Endothelial cell (in vitro differentiated cells): ENCODE results near the gene RNF220. TPM values are rescaled to one million over a fixed set of nuclear protein-coding genes. Genes with fewer than 3 reads are reported as not detected.

Experiments
- DNase-seq: peaks from one replicate; pipeline ENCODE4 v3.0.0; 2021; ENCODE audit warnings: low spot score
- H3K27ac Mint-ChIP-seq: one replicate; pipeline ENCODE4 v1.8.0; 2021; ENCODE audit warnings: mixed read lengths, inconsistent platforms; ENCODE audit not compliant: unreplicated experiment
- H3K27me3 Mint-ChIP-seq: one replicate; pipeline ENCODE4 v1.8.0; 2021; ENCODE audit warnings: mild to moderate bottlenecking, moderate library complexity, mixed read lengths, inconsistent platforms; ENCODE audit not compliant: unreplicated experiment
- H3K36me3 Mint-ChIP-seq: one replicate; pipeline ENCODE4 v1.8.0; 2021; ENCODE audit warnings: mild to moderate bottlenecking, low read depth, mixed read lengths, inconsistent platforms; ENCODE audit not compliant: unreplicated experiment
- H3K4me1 Mint-ChIP-seq: one replicate; pipeline ENCODE4 v1.8.0; 2021; ENCODE audit warnings: mild to moderate bottlenecking, mixed read lengths, inconsistent platforms; ENCODE audit not compliant: unreplicated experiment
- H3K4me3 Mint-ChIP-seq: one replicate; pipeline ENCODE4 v1.8.0; 2021; ENCODE audit warnings: mild to moderate bottlenecking, mixed read lengths, inconsistent platforms; ENCODE audit not compliant: unreplicated experiment
- H3K9me3 Mint-ChIP-seq: one replicate; pipeline ENCODE4 v1.8.0; 2021; ENCODE audit warnings: mixed read lengths, inconsistent platforms; ENCODE audit not compliant: unreplicated experiment
- CTCF ChIP-seq: fragments of 200-600 bp; sonication (generic); IDR thresholded peaks from one replicate; pipeline ENCODE4 v1.5.0; 2021; ENCODE audit warnings: antibody characterized with exemption; ENCODE audit not compliant: unreplicated experiment
- total RNA-seq: library from RNA; stranded (reverse); fragmentation: NEBNext Ultra II Directional; extraction: Animal tissue kit (Norgen Biotek cat#: 25700); gene quantifications from one replicate; pipeline ENCODE4 v1.2.1, GENCODE V29; 2021; ENCODE audit not compliant: unreplicated experiment

The RNF220 gene
- total RNA-seq, 1 donor from 2014 or later = 87.5 TPM

- no peak for DNase-seq
- no peak overlapping the region for H3K27ac Mint-ChIP-seq
- peaks cover 6% of the 10 kb centered on the region for H3K4me1 Mint-ChIP-seq
- H3K27me3 Mint-ChIP-seq = peaks cover 5% of the 10 kb centered on the region
- peaks cover 62% of the 10 kb centered on the region for H3K36me3 Mint-ChIP-seq
- no peak for TF ChIP-seq CTCF
- no peak overlapping the region for H3K4me3 Mint-ChIP-seq
- no peaks in the 10 kb centered on the region for H3K9me3 Mint-ChIP-seq
Measured at GRCh38 chr1:44641126-44642102, 236.4 kb downstream of the RNF220 start.

GRCh38 chr1:44642255-44642654, 237.2 kb downstream of the RNF220 start:
- Mint-ChIP-seq H3K36me3 (peaks cover 55% of the 10 kb centered on the region), H3K4me1 (peaks cover 9% of the 10 kb centered on the region), H3K27ac (no peak overlapping the region), H3K9me3 (no peaks in the 10 kb centered on the region), H3K4me3 (peak overlapping the region; percentile 40), H3K27me3 (peaks cover 8% of the 10 kb centered on the region)
- no peak for TF ChIP-seq CTCF
- DNase-seq = no peak

- no peak for DNase-seq
- H3K4me1 Mint-ChIP-seq = peaks cover 15% of the 10 kb centered on the region
- H3K4me3 Mint-ChIP-seq = no peak overlapping the region
- H3K9me3 Mint-ChIP-seq = no peaks in the 10 kb centered on the region
- peaks cover 8% of the 10 kb centered on the region for H3K27me3 Mint-ChIP-seq
- H3K27ac Mint-ChIP-seq = peak overlapping the region; percentile 3
- no peak for TF ChIP-seq CTCF
- peaks cover 56% of the 10 kb centered on the region for H3K36me3 Mint-ChIP-seq
Measured at GRCh38 chr1:44642925-44643324, 237.9 kb downstream of the RNF220 start.

GRCh38 chr1:44643721-44644334, 238.8 kb downstream of the RNF220 start:
- TF ChIP-seq CTCF = no peak
- Mint-ChIP-seq H3K4me3 (no peak overlapping the region), H3K9me3 (no peaks in the 10 kb centered on the region), H3K4me1 (peaks cover 15% of the 10 kb centered on the region), H3K27ac (no peak overlapping the region), H3K36me3 (peaks cover 54% of the 10 kb centered on the region), H3K27me3 (peaks cover 3% of the 10 kb centered on the region)
- no peak for DNase-seq

GRCh38 chr1:44644806-44645205, 239.8 kb downstream of the RNF220 start:
- Mint-ChIP-seq H3K27ac (no peak overlapping the region), H3K36me3 (peaks cover 55% of the 10 kb centered on the region), H3K27me3 (peaks cover 4% of the 10 kb centered on the region), H3K4me3 (no peak overlapping the region), H3K4me1 (peaks cover 15% of the 10 kb centered on the region), H3K9me3 (no peaks in the 10 kb centered on the region)
- no peak for TF ChIP-seq CTCF
- no peak for DNase-seq
